ENCODE data around the gene ZFAND4. TPM values are rescaled to one million over a fixed set of nuclear protein-coding genes. Genes with fewer than 3 reads are reported as not detected.
A peak's percentile ranks its signal among the peaks of the same experiment; 100 is the strongest.

ZFAND4 gene
- total and polyA plus RNA-seq, 10 of the 15 experiments (the other 5 are each of a cell fraction or from before 2014, with no cell fraction given) = 4.7 to 20.8 (median 12.8) TPM

GRCh38 chr10:45672181-45673073 lies at the start of gene ZFAND4 (continued):
- no peak for TF ChIP-seq ELK1 (IDR thresholded peaks at IDR 0.05; ENCODE audit: low read depth, low read length)
- TF ChIP-seq TBL1XR1 (IDR thresholded peaks at IDR 0.05; ENCODE audit: low read depth, low read length) = no peak
- no peak for TF ChIP-seq MEF2A (IDR thresholded peaks at IDR 0.05; ENCODE audit: insufficient read depth, low read depth, low read length)
- peak; percentile 85 for TF ChIP-seq RB1 (IDR thresholded peaks at IDR 0.05; ENCODE audit: borderline replicate concordance)
- peak; percentile 85 for TF ChIP-seq FOS (IDR thresholded peaks at IDR 0.05; ENCODE audit: borderline replicate concordance, extremely low read depth, insufficient read length)
- TF ChIP-seq JUNB (IDR thresholded peaks at IDR 0.05) = no peak
- peak in 1 of 2 experiments; percentile 69; a peak in 2 of 4 replicates for TF ChIP-seq BHLHE40 (IDR thresholded peaks at IDR 0.05; ENCODE audit: borderline replicate concordance in 1 of 2, low read depth in 2 of 2, low read length in 1 of 2)
- TF ChIP-seq ATF7 (IDR thresholded peaks at IDR 0.05; ENCODE audit: low read depth) = no peak
- no peak for TF ChIP-seq ZBTB4 (CRISPR knock-in tag; IDR thresholded peaks at IDR 0.05)
- TF ChIP-seq ZBTB40 (IDR thresholded peaks at IDR 0.05; ENCODE audit: borderline replicate concordance) = no peak
- peak; percentile 56 for TF ChIP-seq RELA (IDR thresholded peaks at IDR 0.05; ENCODE audit: borderline replicate concordance, partially characterized antibody)
- no peak for TF ChIP-seq CBFB (IDR thresholded peaks at IDR 0.05; ENCODE audit: low read depth)
- peak; percentile 43; the same call in 1 of the 2 replicates for TF ChIP-seq POLR2AphosphoS5 (IDR thresholded peaks at IDR 0.05; ENCODE audit: low read length)
- peak; percentile 32; the same call in 1 of the 2 replicates for TF ChIP-seq NFYA (IDR thresholded peaks at IDR 0.05; ENCODE audit: borderline replicate concordance, low read depth, low read length)
- peak; percentile 33 for TF ChIP-seq E4F1 (IDR thresholded peaks at IDR 0.05; ENCODE audit: borderline replicate concordance, partially characterized antibody)
- no peak for TF ChIP-seq ASH2L (IDR thresholded peaks at IDR 0.05; ENCODE audit: borderline replicate concordance, low read depth)
